ENCODE data around the gene WFIKKN1.

Gene WFIKKN1

GRCh38 chr16:625117-625976 is 5.4 kb upstream of the WFIKKN1 start:
- no peak for DNase-seq

DNA sequence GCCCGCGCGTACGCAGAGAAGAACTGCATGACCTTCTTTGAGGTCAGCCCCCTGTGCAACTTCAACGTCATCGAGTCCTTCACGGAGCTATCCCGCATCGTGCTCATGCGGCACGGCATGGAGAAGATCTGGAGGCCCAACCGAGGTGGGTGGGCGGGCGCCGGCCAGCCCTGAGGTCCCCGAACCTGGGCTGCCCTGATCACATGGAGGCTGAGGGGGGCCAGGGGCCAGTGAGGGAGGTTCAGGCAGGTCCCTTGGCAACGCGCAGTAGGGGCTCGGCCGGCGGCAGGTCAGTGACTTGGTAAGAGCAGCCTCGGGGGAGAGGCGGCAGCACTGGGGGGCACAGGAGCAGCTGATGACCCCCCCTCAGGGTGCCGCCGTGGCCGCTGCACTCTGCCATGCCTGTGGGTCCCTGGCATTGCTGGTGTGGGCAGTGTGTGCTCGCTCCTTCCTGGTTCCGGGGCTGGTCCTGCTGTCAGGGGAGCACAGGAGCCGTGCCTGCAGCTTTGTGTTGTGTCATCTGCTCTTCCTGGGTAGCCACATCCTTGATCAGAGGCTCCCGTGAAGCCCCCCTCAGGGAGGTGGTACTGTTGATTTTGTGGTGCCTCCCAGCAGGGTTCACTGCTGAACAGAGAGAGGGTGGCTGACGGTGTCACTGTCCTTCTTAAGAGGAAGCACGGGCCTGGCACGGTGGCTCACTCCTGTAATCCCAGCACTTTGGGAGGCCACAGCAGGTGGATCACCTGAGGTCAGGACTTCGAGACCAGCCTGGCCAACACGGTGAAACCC is 4.6 kb upstream of the WFIKKN1 start:
- DNase-seq = no peak

DNA sequence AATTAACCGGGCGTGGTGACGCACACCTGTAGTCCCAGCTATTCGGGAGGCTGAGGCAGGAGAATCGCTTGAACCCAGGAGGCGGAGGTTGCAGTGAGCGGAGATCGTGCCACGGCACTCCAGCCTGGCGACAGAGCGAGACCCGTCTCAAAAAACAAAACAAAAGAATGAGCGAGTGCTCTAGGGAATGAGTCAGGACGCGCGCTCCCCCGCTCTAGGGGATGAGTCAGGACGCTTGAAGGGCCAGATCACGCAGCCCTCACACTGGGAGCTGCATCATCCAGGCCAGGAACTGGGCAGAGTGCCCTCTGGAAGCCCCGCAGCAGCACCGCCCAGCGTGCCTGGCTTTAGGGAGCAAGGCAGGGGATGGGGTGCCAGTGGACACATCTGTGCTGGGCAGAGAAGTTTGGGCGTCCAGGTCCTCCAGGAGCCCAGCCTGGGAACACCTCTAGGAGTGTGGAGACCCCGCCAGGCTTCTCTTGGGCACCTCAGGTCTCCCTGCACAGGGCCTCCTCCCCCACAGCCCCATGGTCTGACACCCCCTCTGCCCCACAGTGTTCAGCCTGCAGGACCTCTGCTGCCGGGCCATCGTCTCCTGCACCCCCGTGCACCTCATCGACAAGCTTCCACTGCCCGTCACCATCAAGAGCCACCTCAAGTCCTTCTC is 3.9 kb upstream of the WFIKKN1 start:
- DNase-seq = peak; percentile 95

GRCh38 chr16:627454-628239 is 3.1 kb upstream of the WFIKKN1 start:
- no peak for DNase-seq

DNA sequence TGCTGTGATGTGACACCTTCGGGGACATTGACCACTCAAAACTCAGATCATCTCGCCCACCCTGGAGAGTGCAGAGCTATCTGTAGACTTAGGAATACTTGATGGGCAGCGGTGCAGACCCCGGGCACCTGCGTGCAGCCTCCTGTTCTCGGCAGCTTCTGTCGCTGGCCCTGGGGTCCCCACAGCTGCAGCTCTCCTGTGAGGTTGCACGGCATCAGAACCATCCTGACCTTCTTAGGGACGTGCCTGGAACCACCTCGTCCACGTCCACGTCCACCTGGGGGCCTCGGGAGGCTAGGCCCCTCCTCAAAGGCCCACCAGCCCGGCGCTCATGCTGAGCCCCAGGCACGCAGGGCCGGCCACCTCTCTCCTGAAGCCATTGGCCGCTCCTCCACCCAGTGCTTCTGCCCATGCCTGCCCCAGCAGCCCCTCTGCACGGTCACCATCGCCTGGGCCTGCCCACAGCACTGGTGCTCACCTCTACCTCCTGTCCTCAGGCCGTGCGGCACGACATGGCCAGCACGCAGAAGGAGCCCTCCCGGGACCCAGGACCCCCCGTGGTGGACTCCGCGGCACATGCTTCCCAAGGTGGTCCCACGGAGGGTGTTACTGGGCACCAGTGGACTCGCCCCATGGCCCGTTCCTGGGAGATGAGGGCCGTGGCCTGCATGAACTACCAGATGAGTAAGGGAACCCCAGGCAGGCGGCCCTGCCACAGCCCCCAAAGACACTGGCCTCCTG is 2.3 kb upstream of the WFIKKN1 start:
- DNase-seq = no peak

- no peak for DNase-seq
These were observed 1.5 kb upstream of the WFIKKN1 start for GRCh38 chr16:629185-629832.

DNA sequence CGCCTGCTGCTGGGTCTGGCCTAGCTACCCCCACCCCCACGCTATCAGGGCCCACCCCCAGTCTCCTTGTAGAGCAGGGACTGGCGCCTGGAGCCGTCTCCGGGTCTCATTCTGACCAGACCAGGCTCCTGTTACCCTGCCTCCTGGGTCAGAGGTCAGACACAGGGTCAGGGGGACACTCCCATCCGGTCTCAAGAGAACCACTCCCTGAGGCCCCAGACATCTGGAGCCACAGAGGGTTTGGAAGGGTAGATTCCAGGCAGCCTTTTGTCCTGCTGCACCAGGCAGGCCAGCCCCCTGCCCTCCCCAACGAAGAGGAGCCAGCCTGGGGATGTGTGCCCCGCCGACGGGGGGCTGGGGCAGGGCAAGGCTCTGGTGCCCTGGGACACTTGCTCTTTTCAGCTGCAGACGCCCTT is 944 bp upstream of the WFIKKN1 start:
- no peak for DNase-seq

DNA sequence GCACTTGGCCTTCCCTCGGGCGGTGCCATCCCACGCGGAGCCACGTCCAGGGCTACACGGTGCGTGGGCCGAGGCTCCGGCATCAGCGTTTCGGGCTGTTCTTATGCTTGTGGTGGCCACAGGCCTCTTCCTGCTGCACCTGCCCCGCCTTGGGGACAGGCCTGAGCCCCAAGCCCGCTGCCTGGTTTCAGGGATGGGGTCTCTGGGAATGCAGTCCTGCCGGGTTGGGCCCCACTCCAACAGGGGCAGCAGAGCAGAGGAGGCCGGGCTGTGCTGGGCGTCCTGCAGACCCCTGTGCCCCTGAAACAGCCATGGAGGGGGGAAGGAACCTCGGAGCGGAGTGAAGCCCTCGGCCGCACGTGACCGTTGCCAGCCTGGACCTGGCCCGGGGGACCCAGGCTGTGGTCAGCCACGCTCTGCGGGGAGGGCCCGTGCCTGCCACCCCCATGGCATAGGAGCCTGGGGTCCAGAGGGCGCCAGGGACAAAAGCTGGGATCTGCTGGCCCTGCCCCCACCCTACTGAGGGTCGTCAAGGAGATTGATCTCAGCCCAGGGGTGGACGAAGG is 453 bp upstream of the WFIKKN1 start:
- DNase-seq = no peak

DNA sequence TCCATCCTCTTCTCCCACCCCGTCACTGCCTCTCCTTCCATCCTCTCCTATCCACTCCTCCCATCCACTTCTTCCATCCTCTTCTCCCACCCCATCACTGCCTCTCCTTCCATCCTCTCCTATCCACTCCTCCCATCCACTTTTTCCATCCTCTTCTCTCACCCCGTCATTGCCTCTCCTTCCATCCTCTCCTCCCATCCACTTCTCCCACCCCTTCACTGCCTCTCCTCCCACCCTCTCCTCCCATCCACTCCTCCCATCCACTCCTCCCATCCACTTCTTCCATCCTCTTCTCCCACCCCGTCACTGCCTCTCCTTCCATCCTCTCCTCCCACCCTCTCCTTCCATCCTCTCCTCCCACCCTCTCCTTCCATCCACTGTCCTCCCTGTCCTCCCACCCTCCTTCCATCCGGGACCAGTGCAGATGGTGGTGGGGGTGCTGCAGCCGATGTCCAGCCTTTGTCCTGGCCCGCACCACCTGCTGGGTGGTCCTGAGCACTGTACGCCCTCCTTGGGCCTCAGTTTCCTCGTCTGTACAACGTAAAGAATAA is 1.1 kb downstream of the WFIKKN1 start:
- DNase-seq = no peak

DNA sequence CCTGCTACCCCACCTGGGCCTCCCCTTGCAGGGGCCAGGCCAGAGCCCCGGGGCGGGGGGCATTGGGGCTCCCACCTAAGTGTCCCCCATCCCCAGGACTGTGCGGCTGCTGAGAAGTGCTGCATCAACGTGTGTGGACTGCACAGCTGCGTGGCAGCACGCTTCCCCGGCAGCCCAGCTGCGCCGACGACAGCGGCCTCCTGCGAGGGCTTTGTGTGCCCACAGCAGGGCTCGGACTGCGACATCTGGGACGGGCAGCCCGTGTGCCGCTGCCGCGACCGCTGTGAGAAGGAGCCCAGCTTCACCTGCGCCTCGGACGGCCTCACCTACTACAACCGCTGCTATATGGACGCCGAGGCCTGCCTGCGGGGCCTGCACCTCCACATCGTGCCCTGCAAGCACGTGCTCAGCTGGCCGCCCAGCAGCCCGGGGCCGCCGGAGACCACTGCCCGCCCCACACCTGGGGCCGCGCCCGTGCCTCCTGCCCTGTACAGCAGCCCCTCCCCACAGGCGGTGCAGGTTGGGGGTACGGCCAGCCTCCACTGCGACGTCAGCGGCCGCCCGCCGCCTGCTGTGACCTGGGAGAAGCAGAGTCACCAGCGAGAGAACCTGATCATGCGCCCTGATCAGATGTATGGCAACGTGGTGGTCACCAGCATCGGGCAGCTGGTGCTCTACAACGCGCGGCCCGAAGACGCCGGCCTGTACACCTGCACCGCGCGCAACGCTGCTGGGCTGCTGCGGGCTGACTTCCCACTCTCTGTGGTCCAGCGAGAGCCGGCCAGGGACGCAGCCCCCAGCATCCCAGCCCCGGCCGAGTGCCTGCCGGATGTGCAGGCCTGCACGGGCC is 1.9 kb downstream of the WFIKKN1 start:
- DNase-seq = no peak

GRCh38 chr16:633336-634050 is 2.7 kb downstream of the WFIKKN1 start:
- DNase-seq = no peak

- DNase-seq = no peak
These were observed 3.4 kb downstream of the WFIKKN1 start for GRCh38 chr16:634051-634670.

DNA sequence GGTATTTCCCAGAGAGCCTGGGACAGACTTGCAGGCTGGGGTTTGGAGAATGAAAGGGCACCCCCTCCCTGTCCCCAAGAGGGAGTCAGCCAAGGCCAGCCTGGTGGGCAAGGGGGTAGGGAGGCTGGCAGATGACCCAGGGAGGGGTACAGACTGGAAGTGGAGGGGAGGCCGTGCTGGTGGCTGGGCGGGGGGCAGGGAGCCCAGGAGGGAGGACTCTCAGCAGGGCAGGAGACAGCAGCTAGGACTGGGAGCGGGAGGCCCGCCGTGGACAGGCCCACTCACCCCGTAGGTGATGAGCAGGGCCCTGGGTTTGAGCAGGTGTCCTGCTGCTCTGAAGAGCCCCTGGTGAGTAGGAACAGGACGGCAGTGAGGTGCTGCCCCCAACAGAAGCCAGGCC is 4.2 kb downstream of the WFIKKN1 start:
- DNase-seq = no peak

GRCh38 chr16:635573-636205 is 4.9 kb downstream of the WFIKKN1 start:
- no peak for DNase-seq

GRCh38 chr16:636206-637080 is 5.7 kb downstream of the WFIKKN1 start, which contains the start of gene METTL26:
Gene METTL26 (minus strand): TSS chr16:636305. CDS start chr16:636290, 15 bp downstream.
- peak; percentile 96 for DNase-seq

Data from fibroblast of skin of scalp (primary cell).